ENCODE results near the gene DDOST.

Gene DDOST

DNA sequence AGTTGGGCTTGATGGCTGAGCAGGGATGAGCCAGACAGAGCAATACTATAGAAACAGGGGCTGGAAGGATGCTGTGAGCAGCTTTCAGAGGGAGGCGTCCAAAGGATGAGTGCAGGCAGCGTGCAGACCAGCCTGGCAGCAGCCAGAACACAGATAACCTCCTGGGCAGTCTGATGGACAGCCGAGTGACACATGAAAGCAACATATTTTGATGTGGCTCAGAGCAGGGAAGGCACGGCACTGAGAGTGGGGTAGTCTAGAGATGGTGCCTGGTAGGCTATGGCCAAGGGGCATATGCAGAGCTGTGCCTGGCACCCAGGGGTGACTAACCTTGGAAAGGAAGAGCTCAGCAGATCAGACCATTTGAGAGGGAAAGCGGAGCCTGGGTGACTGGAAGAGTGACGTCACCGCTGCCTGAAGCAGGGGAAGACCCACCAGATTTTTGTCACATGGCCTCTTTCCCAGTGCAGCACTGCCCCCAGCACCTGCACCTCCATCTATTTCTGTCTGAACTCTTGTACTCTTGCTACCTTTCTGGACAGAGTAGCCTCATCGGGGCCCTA is 24.3 kb downstream of the DDOST start:
- Histone ChIP-seq H3K4me3 (ENCODE audit: low read depth in 1 of 2, low read length in 2 of 2) (no peak overlapping the region), H3K4me1 (ENCODE audit: control insufficient read depth in 1 of 2, insufficient read depth in 2 of 2, low read length in 2 of 2) (peaks cover 5 to 14% of the 10 kb centered on the region in 2 donors), H3K9me3 (ENCODE audit: control insufficient read depth in 1 of 2, low read length in 2 of 2) (no peaks in the 10 kb centered on the region), H3K27me3 (ENCODE audit: low read depth, low read length) (no peaks in the 10 kb centered on the region), H3K27ac (ENCODE audit: low read length) (no peak overlapping the region), H3K36me3 (ENCODE audit: control insufficient read depth in 1 of 2, insufficient read depth in 2 of 2, low read length in 2 of 2) (peaks cover 35 to 41% of the 10 kb centered on the region in 2 donors)

DNA sequence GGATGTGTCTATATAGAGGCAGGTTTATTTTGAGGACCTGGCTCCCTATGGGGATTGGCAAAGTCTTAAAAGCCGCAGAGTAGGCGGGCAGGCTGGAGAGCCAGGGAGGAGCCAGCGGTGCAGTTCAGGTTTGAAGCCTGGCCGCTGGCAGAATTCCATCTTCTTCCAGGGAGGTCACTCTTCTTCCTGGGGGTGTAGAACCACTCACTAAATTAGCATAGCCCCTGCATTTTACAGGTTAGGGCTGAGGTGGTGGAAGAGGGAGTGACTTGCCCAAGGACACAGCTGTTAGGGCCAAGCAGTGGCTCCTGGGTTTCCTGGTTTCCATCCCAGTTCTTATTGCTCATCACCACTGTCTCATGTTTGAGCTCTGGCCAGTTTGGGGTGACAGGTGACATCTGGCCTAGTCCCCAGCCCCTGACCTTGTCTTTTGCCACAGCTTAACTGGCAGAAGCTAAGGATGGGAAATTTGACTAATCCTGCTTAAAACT is 26.5 kb downstream of the DDOST start:
- H3K4me1 ChIP-seq (ENCODE audit: control insufficient read depth in 1 of 2, insufficient read depth in 2 of 2, low read length in 2 of 2), result peaks cover 5 to 14% of the 10 kb centered on the region in 2 donors
- H3K9me3 ChIP-seq (ENCODE audit: control insufficient read depth in 1 of 2, low read length in 2 of 2), result no peaks in the 10 kb centered on the region
- no peaks in the 10 kb centered on the region for H3K27me3 ChIP-seq (ENCODE audit: low read depth, low read length)
- H3K36me3 ChIP-seq (ENCODE audit: control insufficient read depth in 1 of 2, insufficient read depth in 2 of 2, low read length in 2 of 2), result peaks cover 22 to 25% of the 10 kb centered on the region in 2 donors
- H3K27ac ChIP-seq (ENCODE audit: low read length), result peak overlapping the region; percentile 63
- peak overlapping the region; percentile 90 to 91 for H3K4me3 ChIP-seq (ENCODE audit: low read depth in 1 of 2, low read length in 2 of 2)

DNA sequence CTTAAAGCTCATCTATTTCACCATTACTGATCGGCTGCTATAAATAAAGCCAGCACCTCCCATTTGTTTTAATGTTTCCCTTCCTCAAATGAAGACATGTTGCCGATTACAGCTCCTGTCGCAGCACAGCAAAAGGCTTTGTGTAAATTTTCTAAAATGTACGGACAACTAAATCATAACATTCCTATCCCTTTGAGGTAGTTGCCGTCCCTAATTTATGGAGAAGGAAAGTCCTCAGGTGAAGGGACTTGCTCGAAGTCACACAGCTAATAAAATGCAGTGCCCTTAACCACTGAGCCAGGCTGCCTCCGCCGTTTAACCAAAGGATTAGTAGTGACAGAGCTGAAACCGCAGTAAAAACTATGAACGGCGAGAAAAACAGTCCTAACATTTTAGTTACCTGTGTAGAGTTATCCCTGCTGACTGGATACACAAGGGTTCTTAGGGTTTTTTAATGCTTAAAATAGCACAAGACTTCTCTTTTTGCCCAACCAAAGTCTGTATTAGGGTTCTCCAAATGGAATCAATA is 27.0 kb downstream of the DDOST start:
- Histone ChIP-seq H3K4me3 (ENCODE audit: low read depth in 1 of 2, low read length in 2 of 2) (peak overlapping the region; percentile 90 to 91), H3K36me3 (ENCODE audit: control insufficient read depth in 1 of 2, insufficient read depth in 2 of 2, low read length in 2 of 2) (peaks cover 17 to 20% of the 10 kb centered on the region in 2 donors), H3K9me3 (ENCODE audit: control insufficient read depth in 1 of 2, low read length in 2 of 2) (no peaks in the 10 kb centered on the region), H3K27me3 (ENCODE audit: low read depth, low read length) (no peaks in the 10 kb centered on the region), H3K4me1 (ENCODE audit: control insufficient read depth in 1 of 2, insufficient read depth in 2 of 2, low read length in 2 of 2) (peaks cover 5 to 14% of the 10 kb centered on the region in 2 donors), H3K27ac (ENCODE audit: low read length) (peak overlapping the region; percentile 63)

DNA sequence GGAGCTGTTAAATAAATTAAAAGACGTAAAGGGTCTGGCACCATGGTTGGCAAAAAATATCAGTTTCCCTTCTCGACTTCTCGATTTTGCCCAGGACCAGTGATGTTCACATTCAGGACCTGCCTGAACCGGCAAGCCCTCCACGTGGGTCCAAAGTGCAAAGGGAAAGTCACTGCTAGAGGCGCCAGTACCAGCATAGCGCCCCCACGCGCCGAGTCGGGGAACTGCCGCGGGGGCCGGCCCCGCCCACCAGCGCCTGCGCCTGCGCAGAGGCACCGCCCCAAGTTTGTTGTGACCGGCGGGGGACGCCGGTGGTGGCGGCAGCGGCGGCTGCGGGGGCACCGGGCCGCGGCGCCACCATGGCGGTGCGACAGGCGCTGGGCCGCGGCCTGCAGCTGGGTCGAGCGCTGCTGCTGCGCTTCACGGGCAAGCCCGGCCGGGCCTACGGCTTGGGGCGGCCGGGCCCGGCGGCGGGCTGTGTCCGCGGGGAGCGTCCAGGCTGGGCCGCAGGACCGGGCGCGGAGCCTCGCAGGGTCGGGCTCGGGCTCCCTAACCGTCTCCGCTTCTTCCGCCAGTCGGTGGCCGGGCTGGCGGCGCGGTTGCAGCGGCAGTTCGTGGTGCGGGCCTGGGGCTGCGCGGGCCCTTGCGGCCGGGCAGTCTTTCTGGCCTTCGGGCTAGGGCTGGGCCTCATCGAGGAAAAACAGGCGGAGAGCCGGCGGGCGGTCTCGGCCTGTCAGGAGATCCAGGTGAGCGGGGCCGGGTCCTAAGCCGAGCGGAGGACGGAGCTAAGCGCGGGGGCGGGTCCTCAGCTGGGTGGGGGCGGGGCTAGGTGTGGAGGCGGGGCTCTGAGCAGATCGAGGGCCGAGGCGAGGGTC is 27.7 kb downstream of the DDOST start, which contains the start of gene PINK1:
Gene PINK1, plus strand, starts transcription at position 269 of the 875 bp plus-strand sequence. Its CDS starts 91 bp downstream, at position 360.
- peak within 1 kb of the TSS; percentile 90 to 91 for H3K4me3 ChIP-seq (ENCODE audit: low read depth in 1 of 2, low read length in 2 of 2)
- peaks cover 5 to 14% of the 10 kb centered on the region in 2 donors for H3K4me1 ChIP-seq (ENCODE audit: control insufficient read depth in 1 of 2, insufficient read depth in 2 of 2, low read length in 2 of 2)
- no peaks in the 10 kb centered on the region for H3K27me3 ChIP-seq (ENCODE audit: low read depth, low read length)
- H3K36me3 ChIP-seq (ENCODE audit: control insufficient read depth in 1 of 2, insufficient read depth in 2 of 2, low read length in 2 of 2), result peaks cover 11 to 13% of the 10 kb centered on the region in 2 donors
- peak within 1 kb of the TSS; percentile 63 for H3K27ac ChIP-seq (ENCODE audit: low read length)
- no peaks in the 10 kb centered on the region for H3K9me3 ChIP-seq (ENCODE audit: control insufficient read depth in 1 of 2, low read length in 2 of 2)

DNA sequence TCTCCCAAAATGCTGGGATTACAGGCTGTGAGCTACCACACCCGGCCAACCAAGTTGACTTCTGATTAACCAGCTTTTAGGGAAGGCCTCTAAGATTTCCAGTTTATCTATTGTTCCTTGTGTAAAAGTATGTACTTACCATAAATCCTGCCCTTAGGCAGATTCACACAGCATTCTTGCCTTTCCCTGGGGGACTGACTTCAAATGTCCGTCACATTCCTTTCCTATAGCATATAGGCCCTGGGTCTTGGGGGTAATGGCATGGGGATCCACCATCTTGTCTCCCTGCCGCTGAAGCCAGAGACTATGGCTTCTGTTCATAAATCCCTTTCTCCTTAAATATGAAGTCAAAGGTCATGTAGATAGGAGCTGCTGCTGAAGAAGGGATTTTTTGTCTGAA is 28.8 kb downstream of the DDOST start:
- no peak overlapping the region for H3K4me3 ChIP-seq (ENCODE audit: low read depth in 1 of 2, low read length in 2 of 2)
- H3K36me3 ChIP-seq (ENCODE audit: control insufficient read depth in 1 of 2, insufficient read depth in 2 of 2, low read length in 2 of 2), result peaks cover 2 to 3% of the 10 kb centered on the region in 2 donors
- peaks cover 5 to 14% of the 10 kb centered on the region in 2 donors for H3K4me1 ChIP-seq (ENCODE audit: control insufficient read depth in 1 of 2, insufficient read depth in 2 of 2, low read length in 2 of 2)
- H3K27me3 ChIP-seq (ENCODE audit: low read depth, low read length), result no peaks in the 10 kb centered on the region
- H3K9me3 ChIP-seq (ENCODE audit: control insufficient read depth in 1 of 2, low read length in 2 of 2), result no peaks in the 10 kb centered on the region
- no peak overlapping the region for H3K27ac ChIP-seq (ENCODE audit: low read length)

DNA sequence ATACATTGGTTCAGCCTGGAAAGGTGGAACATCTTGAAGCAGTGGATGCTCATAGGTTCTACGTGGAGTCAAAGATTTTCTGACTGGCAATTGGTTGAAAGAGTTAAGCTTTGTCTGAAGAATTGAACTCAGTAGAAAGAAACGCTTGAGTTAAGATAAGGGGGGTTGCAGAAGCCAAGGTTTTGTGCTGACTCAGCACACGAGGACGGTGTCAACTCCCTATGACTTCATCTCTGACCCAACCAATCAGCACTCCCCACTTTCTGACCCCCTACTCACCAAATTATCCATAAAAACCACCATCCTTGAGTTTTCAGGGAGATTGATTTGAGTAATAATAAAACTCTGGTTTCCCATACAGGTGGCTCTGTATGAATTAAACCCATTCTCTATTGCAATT is 30.4 kb downstream of the DDOST start:
- no peak overlapping the region for H3K27ac ChIP-seq (ENCODE audit: low read length)
- H3K4me1 ChIP-seq (ENCODE audit: control insufficient read depth in 1 of 2, insufficient read depth in 2 of 2, low read length in 2 of 2), result peaks cover 5 to 14% of the 10 kb centered on the region in 2 donors
- no peaks in the 10 kb centered on the region for H3K36me3 ChIP-seq (ENCODE audit: control insufficient read depth in 1 of 2, insufficient read depth in 2 of 2, low read length in 2 of 2)
- no peaks in the 10 kb centered on the region for H3K9me3 ChIP-seq (ENCODE audit: control insufficient read depth in 1 of 2, low read length in 2 of 2)
- H3K4me3 ChIP-seq (ENCODE audit: low read depth in 1 of 2, low read length in 2 of 2), result no peak overlapping the region
- H3K27me3 ChIP-seq (ENCODE audit: low read depth, low read length), result no peaks in the 10 kb centered on the region

DNA sequence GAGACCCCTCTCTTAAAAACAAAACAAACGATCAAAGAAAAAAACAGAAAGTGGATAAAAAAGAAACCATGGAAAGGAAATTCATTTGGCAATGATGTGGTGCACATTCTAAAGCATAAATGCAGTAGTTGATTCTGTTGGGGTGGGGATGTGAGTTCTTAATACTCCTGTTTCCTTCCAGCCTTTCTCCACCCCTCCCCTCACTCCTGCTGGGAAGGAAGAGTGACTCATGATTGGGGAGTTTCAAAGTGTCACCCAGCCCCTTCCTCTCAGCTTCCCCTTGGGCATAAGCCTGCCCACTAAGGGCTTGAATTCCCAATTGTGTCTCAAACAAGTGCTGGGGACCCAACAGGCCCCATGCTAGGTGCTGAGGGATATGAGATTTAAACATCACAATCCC is 34.6 kb downstream of the DDOST start:
- H3K4me3 ChIP-seq (ENCODE audit: low read depth in 1 of 2, low read length in 2 of 2), result no peak overlapping the region
- no peaks in the 10 kb centered on the region for H3K9me3 ChIP-seq (ENCODE audit: control insufficient read depth in 1 of 2, low read length in 2 of 2)
- no peak overlapping the region for H3K27ac ChIP-seq (ENCODE audit: low read length)
- no peaks in the 10 kb centered on the region for H3K4me1 ChIP-seq (ENCODE audit: control insufficient read depth in 1 of 2, insufficient read depth in 2 of 2, low read length in 2 of 2)
- no peaks in the 10 kb centered on the region for H3K27me3 ChIP-seq (ENCODE audit: low read depth, low read length)
- H3K36me3 ChIP-seq (ENCODE audit: control insufficient read depth in 1 of 2, insufficient read depth in 2 of 2, low read length in 2 of 2), result no peaks in the 10 kb centered on the region

DNA sequence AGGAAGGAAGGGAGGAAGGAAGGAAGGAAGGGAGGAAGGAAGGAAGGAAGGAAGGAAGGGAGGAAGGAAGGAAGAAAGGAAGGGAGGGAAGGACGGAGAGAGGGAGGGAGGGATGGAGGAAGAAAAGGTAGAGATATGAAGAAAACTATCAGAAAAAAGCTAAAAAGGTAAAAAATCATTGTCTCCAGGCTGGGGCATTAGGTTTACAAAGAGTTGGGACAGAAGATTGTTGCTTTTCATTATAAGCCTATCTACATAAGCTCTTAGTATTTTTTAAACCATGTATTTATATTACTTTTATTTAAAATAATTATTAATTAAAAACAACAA is 35.1 kb downstream of the DDOST start:
- Histone ChIP-seq H3K9me3 (ENCODE audit: control insufficient read depth in 1 of 2, low read length in 2 of 2) (no peaks in the 10 kb centered on the region), H3K27me3 (ENCODE audit: low read depth, low read length) (no peaks in the 10 kb centered on the region), H3K36me3 (ENCODE audit: control insufficient read depth in 1 of 2, insufficient read depth in 2 of 2, low read length in 2 of 2) (no peaks in the 10 kb centered on the region), H3K4me3 (ENCODE audit: low read depth in 1 of 2, low read length in 2 of 2) (no peak overlapping the region), H3K4me1 (ENCODE audit: control insufficient read depth in 1 of 2, insufficient read depth in 2 of 2, low read length in 2 of 2) (no peaks in the 10 kb centered on the region), H3K27ac (ENCODE audit: low read length) (no peak overlapping the region)

DNA sequence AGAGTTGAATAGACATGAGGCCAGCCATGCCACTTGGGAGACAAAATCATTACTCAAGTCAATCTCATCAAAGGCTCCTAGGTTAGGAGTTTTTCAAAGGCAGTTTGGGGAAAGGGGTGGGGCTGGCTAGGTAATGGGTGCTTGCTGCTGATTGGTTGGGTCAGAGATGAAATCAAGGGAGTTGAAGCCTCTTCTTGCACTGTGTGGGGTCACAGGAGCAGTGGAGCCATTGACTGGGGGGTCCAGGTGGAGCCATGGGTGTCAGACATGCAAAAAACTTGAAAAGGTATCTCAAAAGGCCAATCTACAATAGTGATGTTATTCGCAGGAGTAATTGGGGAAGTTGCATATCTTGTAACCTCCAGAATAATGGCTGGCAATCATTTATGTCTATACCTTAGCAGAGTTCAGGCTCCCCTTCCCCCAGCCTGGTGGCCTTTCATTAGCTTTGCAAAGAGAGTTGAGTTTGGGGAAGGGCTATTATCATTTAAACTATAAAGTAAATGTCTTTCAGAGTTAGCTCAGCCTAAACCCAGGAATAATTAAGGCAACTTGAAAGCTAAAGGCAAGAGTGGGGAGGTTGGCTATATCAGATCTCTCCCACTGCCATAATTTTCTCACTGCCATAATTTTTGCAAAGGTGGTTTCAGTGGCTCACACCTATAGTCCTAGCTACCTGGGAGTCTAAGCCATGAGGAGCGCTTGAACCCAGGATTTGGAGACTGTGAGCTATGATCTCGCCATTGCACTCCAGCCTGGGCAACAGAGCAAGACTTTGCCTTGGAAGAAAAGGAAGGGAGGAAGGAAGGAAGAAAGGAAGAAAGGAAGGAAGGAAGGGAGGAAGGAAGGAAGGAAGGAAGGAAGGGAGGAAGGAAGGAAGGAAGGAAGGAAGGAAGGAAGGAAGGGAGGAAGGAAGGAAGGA is 35.7 kb downstream of the DDOST start:
- H3K27me3 ChIP-seq (ENCODE audit: low read depth, low read length), result no peaks in the 10 kb centered on the region
- H3K4me1 ChIP-seq (ENCODE audit: control insufficient read depth in 1 of 2, insufficient read depth in 2 of 2, low read length in 2 of 2), result no peaks in the 10 kb centered on the region
- no peak overlapping the region for H3K4me3 ChIP-seq (ENCODE audit: low read depth in 1 of 2, low read length in 2 of 2)
- no peaks in the 10 kb centered on the region for H3K9me3 ChIP-seq (ENCODE audit: control insufficient read depth in 1 of 2, low read length in 2 of 2)
- H3K36me3 ChIP-seq (ENCODE audit: control insufficient read depth in 1 of 2, insufficient read depth in 2 of 2, low read length in 2 of 2), result no peaks in the 10 kb centered on the region
- H3K27ac ChIP-seq (ENCODE audit: low read length), result no peak overlapping the region

DNA sequence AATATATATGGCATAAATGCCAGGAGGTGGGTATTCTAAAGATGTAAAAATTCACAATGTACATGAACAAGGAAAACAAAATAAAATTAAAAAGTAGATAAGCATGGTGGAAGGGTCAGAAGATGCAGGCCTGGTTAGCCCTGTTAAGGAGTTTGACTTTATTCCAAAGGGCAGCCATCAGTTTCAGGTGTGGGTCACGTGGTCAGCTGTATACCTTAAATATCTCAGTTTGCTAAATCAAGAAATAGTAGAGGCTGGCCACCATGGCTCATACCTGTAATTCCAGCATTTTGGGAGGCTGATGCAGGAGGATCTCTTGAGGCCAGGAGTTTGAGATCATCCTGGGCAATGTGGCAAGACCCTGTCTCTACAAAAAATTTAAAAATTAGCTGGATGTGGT is 36.5 kb downstream of the DDOST start:
- Histone ChIP-seq H3K27me3 (ENCODE audit: low read depth, low read length) (no peaks in the 10 kb centered on the region), H3K9me3 (ENCODE audit: control insufficient read depth in 1 of 2, low read length in 2 of 2) (no peaks in the 10 kb centered on the region), H3K4me1 (ENCODE audit: control insufficient read depth in 1 of 2, insufficient read depth in 2 of 2, low read length in 2 of 2) (no peaks in the 10 kb centered on the region), H3K36me3 (ENCODE audit: control insufficient read depth in 1 of 2, insufficient read depth in 2 of 2, low read length in 2 of 2) (no peaks in the 10 kb centered on the region), H3K27ac (ENCODE audit: low read length) (no peak overlapping the region), H3K4me3 (ENCODE audit: low read depth in 1 of 2, low read length in 2 of 2) (no peak overlapping the region)

DNA sequence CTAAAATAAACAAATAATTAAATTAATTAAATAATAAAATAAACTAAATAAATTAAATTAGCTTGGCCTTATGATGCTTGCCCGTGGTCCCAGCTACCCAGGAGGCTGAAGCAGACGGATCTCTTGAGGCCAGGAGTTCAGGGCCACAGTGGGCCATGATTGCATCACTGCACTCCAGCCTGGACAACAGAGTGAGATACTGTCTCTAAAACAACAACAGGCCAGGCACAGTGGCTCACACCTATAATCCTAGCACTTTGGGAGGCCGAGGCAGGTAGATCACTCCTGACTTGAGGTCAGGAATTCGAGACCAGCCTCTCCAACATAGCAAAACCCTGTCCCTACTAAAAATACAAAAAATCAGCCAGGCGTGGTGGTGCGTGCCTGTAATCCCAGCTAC is 40.2 kb downstream of the DDOST start:
- no peak overlapping the region for H3K4me3 ChIP-seq (ENCODE audit: low read depth in 1 of 2, low read length in 2 of 2)
- no peaks in the 10 kb centered on the region for H3K9me3 ChIP-seq (ENCODE audit: control insufficient read depth in 1 of 2, low read length in 2 of 2)
- H3K4me1 ChIP-seq (ENCODE audit: control insufficient read depth in 1 of 2, insufficient read depth in 2 of 2, low read length in 2 of 2), result peaks cover 5 to 7% of the 10 kb centered on the region in 2 donors
- no peaks in the 10 kb centered on the region for H3K27me3 ChIP-seq (ENCODE audit: low read depth, low read length)
- H3K36me3 ChIP-seq (ENCODE audit: control insufficient read depth in 1 of 2, insufficient read depth in 2 of 2, low read length in 2 of 2), result no peaks in the 10 kb centered on the region
- H3K27ac ChIP-seq (ENCODE audit: low read length), result no peak overlapping the region
